Measurements from ENCODE around the gene CST7. TPM values are rescaled to one million over a fixed set of nuclear protein-coding genes. Genes with fewer than 3 reads are reported as not detected.
"Not testable (repeated sequence)": the region's sequence is repeated elsewhere in the genome, so short reads cannot be mapped to it uniquely, and the experiment has no call there.

The CST7 gene
- total RNA-seq, 2 donors from 2014 or later: not detected

DNA sequence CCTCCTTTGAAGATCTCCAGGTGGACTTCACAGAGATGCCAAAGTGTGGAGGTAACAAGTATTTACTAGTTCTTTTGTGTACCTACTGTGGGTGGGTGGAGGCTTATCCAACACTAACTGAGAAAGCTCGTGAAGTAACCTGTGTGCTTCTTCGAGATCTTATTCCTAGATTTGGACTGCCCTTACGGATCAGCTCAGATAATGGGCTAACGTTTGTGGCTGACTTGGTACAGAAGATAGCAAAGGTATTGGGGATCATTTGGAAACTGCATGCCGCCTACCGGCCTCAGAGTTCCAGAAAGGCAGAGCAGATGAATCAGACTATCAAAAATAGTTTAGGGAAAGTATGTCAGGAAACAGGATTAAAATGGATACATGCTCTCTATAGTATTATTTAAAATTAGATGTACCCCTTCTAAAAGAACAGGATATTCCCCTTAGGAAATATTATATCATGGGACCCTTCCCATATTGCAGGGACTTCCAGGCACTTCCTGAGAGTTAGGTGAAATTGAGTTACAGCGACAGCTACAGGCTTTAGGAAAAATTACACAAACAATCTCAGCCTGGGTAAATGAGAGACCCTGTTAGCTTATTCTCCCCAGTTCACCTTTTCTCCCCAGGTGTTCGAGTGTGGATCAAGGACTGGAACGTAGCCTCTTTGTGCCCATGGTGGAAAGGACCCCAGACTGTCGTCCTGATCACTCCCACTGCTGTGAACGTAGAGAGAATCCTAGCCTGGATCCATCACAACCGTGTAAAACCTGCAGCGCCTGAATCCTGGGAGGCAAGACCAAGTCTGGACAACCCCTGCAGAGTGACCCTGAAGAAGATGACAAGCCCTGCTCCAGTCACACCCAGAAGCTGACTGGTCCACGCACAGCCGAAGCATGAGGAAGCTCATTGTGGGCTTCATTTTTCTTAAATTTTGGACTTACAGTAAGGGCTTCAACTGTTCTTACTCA, 18.1 kb upstream of the CST7 start:
- WGBS, 2 experiments (ENCODE audit: insufficient coverage in 1 of 2, insufficient read length in 1 of 2): 73 to 81% methylated on average over 11 to 15 of the region's 15 CpGs
- peak overlapping the region; percentile 66 for H3K27ac Mint-ChIP-seq
- not testable (repeated sequence) for DNase-seq; H3K4me3 ChIP-seq (ENCODE audit: low read length); H3K9ac ChIP-seq (ENCODE audit: extremely low read depth, low read length, poor library complexity, severe bottlenecking); H3K36me3 Mint-ChIP-seq (ENCODE audit: low read depth); H3K9me3 ChIP-seq (ENCODE audit: control insufficient read depth, low read length); H3K4me1 ChIP-seq (ENCODE audit: control insufficient read depth, insufficient read depth, low read length); H3K27me3 Mint-ChIP-seq (ENCODE audit: insufficient read depth); H3K27ac ChIP-seq (ENCODE audit: low read depth, low read length); H3K27me3 ChIP-seq (ENCODE audit: control insufficient read depth, insufficient read depth, low read length, poor library complexity, severe bottlenecking); H3K36me3 ChIP-seq (ENCODE audit: control insufficient read depth, insufficient read depth, low read length); H3K4me3 Mint-ChIP-seq
- peaks cover 14% of the 10 kb centered on the region for H3K9me3 Mint-ChIP-seq
- peaks cover 15% of the 10 kb centered on the region for H3K4me1 Mint-ChIP-seq
- peak; percentile 76 for TF ChIP-seq CTCF (conservative IDR thresholded peaks at IDR 0.05)

GRCh38 chr20:24931893-24932292, 17.2 kb upstream of the CST7 start:
- not testable (repeated sequence) for H3K9me3 ChIP-seq (ENCODE audit: control insufficient read depth, low read length); H3K36me3 ChIP-seq (ENCODE audit: control insufficient read depth, insufficient read depth, low read length); H3K27ac ChIP-seq (ENCODE audit: low read depth, low read length); H3K27ac Mint-ChIP-seq; H3K36me3 Mint-ChIP-seq (ENCODE audit: low read depth); H3K4me3 ChIP-seq (ENCODE audit: low read length); H3K4me3 Mint-ChIP-seq; H3K27me3 Mint-ChIP-seq (ENCODE audit: insufficient read depth); H3K9ac ChIP-seq (ENCODE audit: extremely low read depth, low read length, poor library complexity, severe bottlenecking); H3K27me3 ChIP-seq (ENCODE audit: control insufficient read depth, insufficient read depth, low read length, poor library complexity, severe bottlenecking); H3K4me1 ChIP-seq (ENCODE audit: control insufficient read depth, insufficient read depth, low read length); DNase-seq
- H3K4me1 Mint-ChIP-seq: peaks cover 15% of the 10 kb centered on the region
- peaks cover 14% of the 10 kb centered on the region for H3K9me3 Mint-ChIP-seq
- WGBS, 2 experiments (ENCODE audit: insufficient coverage in 1 of 2, insufficient read length in 1 of 2): 92% methylated on average over 1 of the region's 1 CpG; no CpG with 5 or more reads in 1 of the 2 experiments

DNA sequence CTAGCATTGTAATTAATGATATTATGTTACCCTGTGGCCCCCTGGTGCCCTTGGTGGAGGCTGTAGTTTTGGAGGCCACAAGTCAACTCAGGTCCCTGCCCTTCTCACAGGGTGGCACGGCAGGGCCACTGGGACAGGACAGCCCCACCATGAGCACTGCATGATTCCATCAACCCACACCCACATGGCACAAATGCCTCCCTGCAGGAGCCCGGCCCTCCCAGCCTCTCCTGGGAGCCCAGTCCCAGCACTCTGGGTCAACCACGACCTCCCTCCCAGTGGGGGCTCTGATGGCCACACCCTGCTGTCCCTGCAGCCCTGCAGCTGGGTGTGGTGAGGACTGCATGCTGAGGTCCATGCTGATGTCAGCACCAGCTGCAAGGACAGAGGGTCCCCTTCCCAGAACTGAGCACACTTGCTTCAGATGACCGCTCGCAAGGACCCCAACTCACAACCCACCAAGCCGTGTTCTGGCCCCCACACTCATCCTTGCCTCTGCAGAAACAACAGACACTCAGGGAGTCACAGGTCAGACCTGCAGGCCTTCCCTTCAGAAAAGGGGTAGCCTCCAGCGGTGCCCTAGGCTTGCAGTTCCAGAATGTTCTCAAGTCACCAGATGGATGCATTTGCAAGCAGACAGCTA, 15.7 kb upstream of the CST7 start:
- 84 to 97% methylated on average over 3 to 7 of the region's 7 CpGs for WGBS, 2 experiments (ENCODE audit: insufficient coverage in 1 of 2, insufficient read length in 1 of 2)
- peaks cover 12% of the 10 kb centered on the region for H3K9me3 Mint-ChIP-seq

More for the DNA sequence above, 15.7 kb upstream of the CST7 start:
- H3K4me1 Mint-ChIP-seq: peaks cover 15% of the 10 kb centered on the region
- DNase-seq: peak; percentile 20
- Histone ChIP-seq H3K9ac (ENCODE audit: extremely low read depth, low read length, poor library complexity, severe bottlenecking) (no peak overlapping the region), H3K27ac (ENCODE audit: low read depth, low read length) (no peak overlapping the region), H3K4me3 (ENCODE audit: low read length) (no peak overlapping the region), H3K36me3 (ENCODE audit: control insufficient read depth, insufficient read depth, low read length) (no peaks in the 10 kb centered on the region), H3K27me3 (ENCODE audit: control insufficient read depth, insufficient read depth, low read length, poor library complexity, severe bottlenecking) (no peaks in the 10 kb centered on the region), H3K9me3 (ENCODE audit: control insufficient read depth, low read length) (no peaks in the 10 kb centered on the region), H3K4me1 (ENCODE audit: control insufficient read depth, insufficient read depth, low read length) (no peaks in the 10 kb centered on the region)
- H3K4me3 Mint-ChIP-seq: no peak overlapping the region
- no peak for TF ChIP-seq CTCF (conservative IDR thresholded peaks at IDR 0.05)
- H3K36me3 Mint-ChIP-seq (ENCODE audit: low read depth): no peaks in the 10 kb centered on the region
- H3K27me3 Mint-ChIP-seq (ENCODE audit: insufficient read depth): no peaks in the 10 kb centered on the region
- no peak overlapping the region for H3K27ac Mint-ChIP-seq
